Measurements from ENCODE around the gene MGAT4C. TPM values are rescaled to one million over a fixed set of nuclear protein-coding genes. Genes with fewer than 3 reads are reported as not detected.

Gene MGAT4C
- total RNA-seq, 2 donors from 2014 or later = 0.14 to 0.28 TPM

GRCh38 chr12:85963326-85963725 lies 292.9 kb downstream of the MGAT4C start:
- no peak overlapping the region for H3K27ac ChIP-seq
- TF ChIP-seq CTCF (IDR thresholded peaks at IDR 0.05) = no peak
- H3K4me3 ChIP-seq = no peak overlapping the region
- ATAC-seq (ENCODE audit: insufficient number of reproducible peaks, low FRiP score, low read depth) (no peak), DNase-seq (ENCODE audit: low spot score) (no peak)
- H3K36me3 ChIP-seq = no peaks in the 10 kb centered on the region
- H3K27me3 ChIP-seq (replicated peaks; ENCODE audit: insufficient read depth) = no peaks in the 10 kb centered on the region
- H3K9me3 ChIP-seq = no peaks in the 10 kb centered on the region
- no peaks in the 10 kb centered on the region for H3K4me1 ChIP-seq (ENCODE audit: control insufficient read depth in 1 of 2, low read depth in 2 of 2)

GRCh38 chr12:85956081-85956480 lies 300.1 kb downstream of the MGAT4C start:
- TF ChIP-seq CTCF (IDR thresholded peaks at IDR 0.05) = no peak
- Histone ChIP-seq H3K36me3 (no peaks in the 10 kb centered on the region), H3K4me1 (ENCODE audit: control insufficient read depth in 1 of 2, low read depth in 2 of 2) (no peaks in the 10 kb centered on the region), H3K27me3 (replicated peaks; ENCODE audit: insufficient read depth) (no peaks in the 10 kb centered on the region), H3K4me3 (no peak overlapping the region), H3K9me3 (no peaks in the 10 kb centered on the region), H3K27ac (no peak overlapping the region)
- no peak for DNase-seq (ENCODE audit: low spot score)
- ATAC-seq (ENCODE audit: insufficient number of reproducible peaks, low FRiP score, low read depth) = no peak

- Histone ChIP-seq H3K27me3 (replicated peaks; ENCODE audit: insufficient read depth) (no peaks in the 10 kb centered on the region), H3K9me3 (no peaks in the 10 kb centered on the region), H3K27ac (no peak overlapping the region), H3K4me3 (no peak overlapping the region), H3K36me3 (no peaks in the 10 kb centered on the region), H3K4me1 (ENCODE audit: control insufficient read depth in 1 of 2, low read depth in 2 of 2) (no peaks in the 10 kb centered on the region)
- DNase-seq (ENCODE audit: low spot score) (no peak), ATAC-seq (ENCODE audit: insufficient number of reproducible peaks, low FRiP score, low read depth) (no peak)
- peak; percentile 10 for TF ChIP-seq CTCF (IDR thresholded peaks at IDR 0.05)
These were observed 301.1 kb downstream of the MGAT4C start for GRCh38 chr12:85955127-85955526.

- Histone ChIP-seq H3K27me3 (replicated peaks; ENCODE audit: insufficient read depth) (no peaks in the 10 kb centered on the region), H3K4me3 (no peak overlapping the region), H3K4me1 (ENCODE audit: control insufficient read depth in 1 of 2, low read depth in 2 of 2) (no peaks in the 10 kb centered on the region), H3K27ac (no peak overlapping the region), H3K36me3 (no peaks in the 10 kb centered on the region), H3K9me3 (no peaks in the 10 kb centered on the region)
- TF ChIP-seq CTCF (IDR thresholded peaks at IDR 0.05) = no peak
- DNase-seq (ENCODE audit: low spot score) (no peak), ATAC-seq (ENCODE audit: insufficient number of reproducible peaks, low FRiP score, low read depth) (no peak)
These were observed 304.4 kb downstream of the MGAT4C start for GRCh38 chr12:85951823-85952222.

- TF ChIP-seq CTCF (IDR thresholded peaks at IDR 0.05) = no peak
- Histone ChIP-seq H3K36me3 (no peaks in the 10 kb centered on the region), H3K9me3 (no peaks in the 10 kb centered on the region), H3K27ac (no peak overlapping the region), H3K4me1 (ENCODE audit: control insufficient read depth in 1 of 2, low read depth in 2 of 2) (no peaks in the 10 kb centered on the region), H3K27me3 (replicated peaks; ENCODE audit: insufficient read depth) (no peaks in the 10 kb centered on the region), H3K4me3 (no peak overlapping the region)
- DNase-seq (ENCODE audit: low spot score) (no peak), ATAC-seq (ENCODE audit: insufficient number of reproducible peaks, low FRiP score, low read depth) (no peak)
These were observed 306.9 kb downstream of the MGAT4C start for GRCh38 chr12:85949253-85949652.
